ENCODE data around the gene OTUD1.

Gene OTUD1

GRCh38 chr10:23421397-23421796 is 17.5 kb upstream of the OTUD1 start:
- WGBS (ENCODE audit: insufficient coverage) = no CpG with 5 or more reads among the region's 1 CpG
- no peak for DNase-seq
- H3K4me1 ChIP-seq (ENCODE audit: control extremely low read depth in 1 of 4, control insufficient read depth in 4 of 4, insufficient read depth in 4 of 4, low read length in 3 of 4) = no peaks in the 10 kb centered on the region
- H3K9me3 ChIP-seq (ENCODE audit: control extremely low read depth in 1 of 5, control insufficient read depth in 4 of 5, insufficient read depth in 2 of 5, low read depth in 1 of 5, low read length in 4 of 5) = no peaks in the 10 kb centered on the region
- H3K27ac ChIP-seq (ENCODE audit: insufficient read depth in 1 of 2, low read depth in 1 of 2, low read length in 2 of 2, poor library complexity in 1 of 2, severe bottlenecking in 2 of 2) = no peak overlapping the region
- no peaks in the 10 kb centered on the region for H3K36me3 ChIP-seq (ENCODE audit: control insufficient read depth in 4 of 4, insufficient read depth in 4 of 4, low read length in 3 of 4)
- CTCF ChIA-PET = no interaction called here
- no peak overlapping the region for H3K4me3 ChIP-seq (ENCODE audit: control insufficient read depth in 1 of 7, extremely low read depth in 1 of 7, insufficient read depth in 4 of 7, low read depth in 2 of 7, low read length in 6 of 7)
- no peaks in the 10 kb centered on the region for H3K27me3 ChIP-seq (replicated peaks in 2 of 5; ENCODE audit: control insufficient read depth in 4 of 5, insufficient read depth in 5 of 5, low read length in 4 of 5)
- POLR2A ChIA-PET = no interaction called here

DNA sequence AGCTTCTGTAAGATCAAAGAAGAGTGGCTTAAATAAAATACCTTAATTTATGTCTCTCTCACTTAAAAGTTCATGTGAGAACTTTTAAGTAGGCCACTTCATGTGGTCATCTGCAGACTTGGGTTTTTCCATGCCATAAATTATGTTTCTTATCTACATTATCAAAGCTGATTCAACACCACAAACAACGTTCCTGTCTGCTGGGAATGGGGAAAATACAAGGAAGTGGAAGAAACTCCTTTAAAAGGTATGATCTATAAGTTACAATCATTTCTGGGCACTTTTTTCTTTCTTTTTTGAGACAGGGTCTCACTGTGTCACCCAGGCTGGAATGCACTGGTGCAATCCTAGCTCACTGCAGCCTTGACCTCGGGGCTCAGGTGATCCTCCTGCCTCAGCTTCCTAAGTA is 16.9 kb upstream of the OTUD1 start:
- H3K9me3 ChIP-seq (ENCODE audit: control extremely low read depth in 1 of 5, control insufficient read depth in 4 of 5, insufficient read depth in 2 of 5, low read depth in 1 of 5, low read length in 4 of 5) = no peaks in the 10 kb centered on the region
- H3K27ac ChIP-seq (ENCODE audit: insufficient read depth in 1 of 2, low read depth in 1 of 2, low read length in 2 of 2, poor library complexity in 1 of 2, severe bottlenecking in 2 of 2) = no peak overlapping the region
- ChIA-PET POLR2A (no interaction called here), CTCF (no interaction called here)
- H3K36me3 ChIP-seq (ENCODE audit: control insufficient read depth in 4 of 4, insufficient read depth in 4 of 4, low read length in 3 of 4) = no peaks in the 10 kb centered on the region
- no peaks in the 10 kb centered on the region for H3K27me3 ChIP-seq (replicated peaks in 2 of 5; ENCODE audit: control insufficient read depth in 4 of 5, insufficient read depth in 5 of 5, low read length in 4 of 5)
- H3K4me1 ChIP-seq (ENCODE audit: control extremely low read depth in 1 of 4, control insufficient read depth in 4 of 4, insufficient read depth in 4 of 4, low read length in 3 of 4) = no peaks in the 10 kb centered on the region
- no peak overlapping the region for H3K4me3 ChIP-seq (ENCODE audit: control insufficient read depth in 1 of 7, extremely low read depth in 1 of 7, insufficient read depth in 4 of 7, low read depth in 2 of 7, low read length in 6 of 7)
- DNase-seq = no peak
- no CpG with 5 or more reads among the region's 2 CpGs for WGBS (ENCODE audit: insufficient coverage)

- DNase-seq = no peak
- WGBS (ENCODE audit: insufficient coverage) = no CpG with 5 or more reads among the region's 1 CpG
- H3K27ac ChIP-seq (ENCODE audit: insufficient read depth in 1 of 2, low read depth in 1 of 2, low read length in 2 of 2, poor library complexity in 1 of 2, severe bottlenecking in 2 of 2) = no peak overlapping the region
- ChIA-PET POLR2A (no interaction called here), CTCF (no interaction called here)
- no peaks in the 10 kb centered on the region for H3K36me3 ChIP-seq (ENCODE audit: control insufficient read depth in 4 of 4, insufficient read depth in 4 of 4, low read length in 3 of 4)
- no peaks in the 10 kb centered on the region for H3K9me3 ChIP-seq (ENCODE audit: control extremely low read depth in 1 of 5, control insufficient read depth in 4 of 5, insufficient read depth in 2 of 5, low read depth in 1 of 5, low read length in 4 of 5)
- H3K4me1 ChIP-seq (ENCODE audit: control extremely low read depth in 1 of 4, control insufficient read depth in 4 of 4, insufficient read depth in 4 of 4, low read length in 3 of 4) = no peaks in the 10 kb centered on the region
- no peaks in the 10 kb centered on the region for H3K27me3 ChIP-seq (replicated peaks in 2 of 5; ENCODE audit: control insufficient read depth in 4 of 5, insufficient read depth in 5 of 5, low read length in 4 of 5)
- H3K4me3 ChIP-seq (ENCODE audit: control insufficient read depth in 1 of 7, extremely low read depth in 1 of 7, insufficient read depth in 4 of 7, low read depth in 2 of 7, low read length in 6 of 7) = no peak overlapping the region
These were observed 6.7 kb upstream of the OTUD1 start for GRCh38 chr10:23432166-23432565.

DNA sequence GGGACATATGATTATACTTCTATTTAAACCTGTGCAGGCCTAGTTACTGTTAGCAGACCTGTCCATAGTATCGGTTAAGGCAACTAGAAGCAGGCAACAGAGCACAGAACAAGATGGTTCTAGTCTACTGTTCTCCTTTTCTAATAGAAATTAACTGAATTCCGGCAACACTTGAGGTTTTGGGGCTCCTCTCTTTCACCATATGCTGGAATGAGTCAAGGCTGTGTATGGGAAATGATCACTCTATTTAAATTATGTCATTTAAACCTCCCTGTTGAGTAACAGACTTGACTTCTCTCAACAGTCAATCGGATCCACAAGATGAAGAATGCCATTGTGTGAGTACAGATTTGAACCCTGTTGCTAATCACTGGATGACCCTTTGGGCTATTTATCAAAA is 6.2 kb upstream of the OTUD1 start:
- no peaks in the 10 kb centered on the region for H3K9me3 ChIP-seq (ENCODE audit: control extremely low read depth in 1 of 5, control insufficient read depth in 4 of 5, insufficient read depth in 2 of 5, low read depth in 1 of 5, low read length in 4 of 5)
- POLR2A ChIA-PET = no interaction called here
- no peak overlapping the region for H3K27ac ChIP-seq (ENCODE audit: insufficient read depth in 1 of 2, low read depth in 1 of 2, low read length in 2 of 2, poor library complexity in 1 of 2, severe bottlenecking in 2 of 2)
- no peak overlapping the region for H3K4me3 ChIP-seq (ENCODE audit: control insufficient read depth in 1 of 7, extremely low read depth in 1 of 7, insufficient read depth in 4 of 7, low read depth in 2 of 7, low read length in 6 of 7)
- WGBS (ENCODE audit: insufficient coverage) = 100% methylated on average over 1 of the region's 3 CpGs
- DNase-seq = no peak
- no peaks in the 10 kb centered on the region for H3K27me3 ChIP-seq (replicated peaks in 2 of 5; ENCODE audit: control insufficient read depth in 4 of 5, insufficient read depth in 5 of 5, low read length in 4 of 5)
- no peaks in the 10 kb centered on the region for H3K4me1 ChIP-seq (ENCODE audit: control extremely low read depth in 1 of 4, control insufficient read depth in 4 of 4, insufficient read depth in 4 of 4, low read length in 3 of 4)
- no peaks in the 10 kb centered on the region for H3K36me3 ChIP-seq (ENCODE audit: control insufficient read depth in 4 of 4, insufficient read depth in 4 of 4, low read length in 3 of 4)
- CTCF ChIA-PET = no interaction called here

- no peak for DNase-seq
- Histone ChIP-seq H3K4me3 (ENCODE audit: control insufficient read depth in 1 of 7, extremely low read depth in 1 of 7, insufficient read depth in 4 of 7, low read depth in 2 of 7, low read length in 6 of 7) (no peak overlapping the region), H3K27ac (ENCODE audit: insufficient read depth in 1 of 2, low read depth in 1 of 2, low read length in 2 of 2, poor library complexity in 1 of 2, severe bottlenecking in 2 of 2) (no peak overlapping the region), H3K4me1 (ENCODE audit: control extremely low read depth in 1 of 4, control insufficient read depth in 4 of 4, insufficient read depth in 4 of 4, low read length in 3 of 4) (peaks cover 0 to 5% (median 3%) of the 10 kb centered on the region in 4 experiments), H3K9me3 (ENCODE audit: control extremely low read depth in 1 of 5, control insufficient read depth in 4 of 5, insufficient read depth in 2 of 5, low read depth in 1 of 5, low read length in 4 of 5) (no peaks in the 10 kb centered on the region), H3K36me3 (ENCODE audit: control insufficient read depth in 4 of 4, insufficient read depth in 4 of 4, low read length in 3 of 4) (no peaks in the 10 kb centered on the region), H3K27me3 (replicated peaks in 2 of 5; ENCODE audit: control insufficient read depth in 4 of 5, insufficient read depth in 5 of 5, low read length in 4 of 5) (no peaks in the 10 kb centered on the region)
- WGBS (ENCODE audit: insufficient coverage) = no CpG with 5 or more reads among the region's 2 CpGs
- ChIA-PET POLR2A (no interaction called here), CTCF (no interaction called here)
These were observed 5.2 kb upstream of the OTUD1 start for GRCh38 chr10:23433701-23434100.

DNA sequence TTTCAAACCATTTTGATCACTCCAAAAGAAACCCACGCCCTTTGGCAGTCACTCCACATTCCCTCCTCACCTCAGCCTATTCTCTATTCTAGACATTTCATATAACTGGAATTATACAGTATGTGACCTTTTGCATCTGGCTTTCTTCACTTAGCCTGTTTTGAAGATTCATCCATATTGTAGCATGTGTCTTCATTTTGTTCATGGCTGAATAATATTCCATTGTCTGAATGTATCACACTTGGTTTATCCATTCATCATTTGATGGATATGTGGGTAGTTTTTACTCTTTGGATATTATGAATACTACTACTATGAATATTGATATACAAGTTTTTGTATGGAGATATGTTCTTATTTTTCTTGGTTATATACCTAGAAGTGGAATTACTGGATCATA is 3.5 kb upstream of the OTUD1 start:
- Histone ChIP-seq H3K27me3 (replicated peaks in 2 of 5; ENCODE audit: control insufficient read depth in 4 of 5, insufficient read depth in 5 of 5, low read length in 4 of 5) (no peaks in the 10 kb centered on the region), H3K4me3 (ENCODE audit: control insufficient read depth in 1 of 7, extremely low read depth in 1 of 7, insufficient read depth in 4 of 7, low read depth in 2 of 7, low read length in 6 of 7) (no peak overlapping the region), H3K9me3 (ENCODE audit: control extremely low read depth in 1 of 5, control insufficient read depth in 4 of 5, insufficient read depth in 2 of 5, low read depth in 1 of 5, low read length in 4 of 5) (no peaks in the 10 kb centered on the region), H3K36me3 (ENCODE audit: control insufficient read depth in 4 of 4, insufficient read depth in 4 of 4, low read length in 3 of 4) (no peaks in the 10 kb centered on the region), H3K27ac (ENCODE audit: insufficient read depth in 1 of 2, low read depth in 1 of 2, low read length in 2 of 2, poor library complexity in 1 of 2, severe bottlenecking in 2 of 2) (no peak overlapping the region), H3K4me1 (ENCODE audit: control extremely low read depth in 1 of 4, control insufficient read depth in 4 of 4, insufficient read depth in 4 of 4, low read length in 3 of 4) (peaks cover 0 to 6% (median 5%) of the 10 kb centered on the region in 4 experiments)
- CTCF ChIA-PET = no interaction called here
- WGBS (ENCODE audit: insufficient coverage) = 100% methylated on average over 1 of the region's 1 CpG
- POLR2A ChIA-PET = no interaction called here
- DNase-seq = no peak

- WGBS (ENCODE audit: insufficient coverage) = 95% methylated on average over 2 of the region's 4 CpGs
- Histone ChIP-seq H3K4me3 (ENCODE audit: control insufficient read depth in 1 of 7, extremely low read depth in 1 of 7, insufficient read depth in 4 of 7, low read depth in 2 of 7, low read length in 6 of 7) (no peak overlapping the region), H3K36me3 (ENCODE audit: control insufficient read depth in 4 of 4, insufficient read depth in 4 of 4, low read length in 3 of 4) (no peaks in the 10 kb centered on the region), H3K27me3 (replicated peaks in 2 of 5; ENCODE audit: control insufficient read depth in 4 of 5, insufficient read depth in 5 of 5, low read length in 4 of 5) (no peaks in the 10 kb centered on the region), H3K4me1 (ENCODE audit: control extremely low read depth in 1 of 4, control insufficient read depth in 4 of 4, insufficient read depth in 4 of 4, low read length in 3 of 4) (peaks cover 8 to 22% (median 14%) of the 10 kb centered on the region in 4 experiments), H3K27ac (ENCODE audit: insufficient read depth in 1 of 2, low read depth in 1 of 2, low read length in 2 of 2, poor library complexity in 1 of 2, severe bottlenecking in 2 of 2) (no peak overlapping the region), H3K9me3 (ENCODE audit: control extremely low read depth in 1 of 5, control insufficient read depth in 4 of 5, insufficient read depth in 2 of 5, low read depth in 1 of 5, low read length in 4 of 5) (no peaks in the 10 kb centered on the region)
- ChIA-PET CTCF (interaction anchor here (1.2 kb wide), 1 partner anchor 8 kb away, joined by 3 read pairs; no protein-coding TSS in a partner anchor), POLR2A (no interaction called here)
- no peak for DNase-seq
These were observed 1.9 kb upstream of the OTUD1 start for GRCh38 chr10:23436983-23437382.
